Pulmonary artery endothelial cell (primary cell): ENCODE measurements around the gene INO80C. TPM values are rescaled to one million over a fixed set of nuclear protein-coding genes. Genes with fewer than 3 reads are reported as not detected.
"Not testable (repeated sequence)": the region's sequence is repeated elsewhere in the genome, so short reads cannot be mapped to it uniquely, and the experiment has no call there.

ENCODE experiments used
- DNase-seq: peaks from one replicate; pipeline ENCODE4 v3.0.0-alpha.2; 2011; ENCODE audit warnings: low read depth, low spot score
- total RNA-seq: library from RNA; depleted of rRNA; stranded (reverse); fragments of >200 nt; gene quantifications from 2 replicates; pipeline ENCODE4 v1.2.3, GENCODE V29; 2014

Gene INO80C
- total RNA-seq, 1 donor from 2014 or later, result 20.4 TPM

- no peak for DNase-seq
These were observed 7.8 kb downstream of the INO80C start for GRCh38 chr18:35489913-35490490.

- not testable (repeated sequence) for DNase-seq
These were observed 8.5 kb downstream of the INO80C start for GRCh38 chr18:35489281-35489680.

GRCh38 chr18:35488396-35488795, 9.4 kb downstream of the INO80C start:
- DNase-seq, result not testable (repeated sequence)

DNA sequence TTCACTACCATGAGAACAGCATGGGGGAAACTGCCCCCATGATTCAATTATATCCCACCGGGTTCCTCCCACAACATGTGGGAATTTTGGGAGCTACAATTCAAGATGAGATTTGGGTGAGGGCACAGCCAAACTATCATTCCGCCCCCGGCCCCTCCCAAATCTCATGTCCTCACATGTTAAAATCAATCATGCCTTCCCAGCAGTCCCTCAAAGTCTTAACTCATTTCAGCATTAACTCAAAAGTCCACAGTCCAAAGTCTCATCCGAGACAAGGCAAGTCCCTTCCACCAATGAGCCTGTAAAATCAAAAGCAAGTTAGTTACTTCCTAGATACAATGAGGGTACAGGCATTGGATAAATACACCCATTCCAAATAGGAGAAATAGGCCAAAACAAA, 10.2 kb downstream of the INO80C start:
- not testable (repeated sequence) for DNase-seq

DNA sequence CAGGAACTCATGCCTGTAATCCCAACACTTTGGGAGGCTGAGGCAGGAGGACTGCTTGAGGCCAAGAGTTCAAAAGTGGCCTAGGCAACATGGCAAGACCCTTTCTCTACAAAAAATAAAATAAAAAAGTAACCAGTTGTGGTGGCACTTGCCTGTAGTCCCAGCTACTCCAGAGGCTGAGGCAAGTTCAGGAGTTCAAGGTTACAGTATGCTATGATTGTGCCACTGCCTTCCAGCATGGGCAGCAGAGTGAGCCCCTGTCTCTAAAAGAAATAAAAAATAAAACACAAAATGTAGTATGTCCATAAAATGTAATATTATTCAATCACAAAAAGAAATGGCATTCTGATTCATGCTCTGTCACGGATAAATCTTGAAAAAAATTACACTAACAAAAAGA, 11.9 kb downstream of the INO80C start:
- no peak for DNase-seq

- DNase-seq, result no peak
These were observed 13.7 kb downstream of the INO80C start for GRCh38 chr18:35484034-35484433.

- DNase-seq, result no peak
These were observed 15.8 kb downstream of the INO80C start for GRCh38 chr18:35481960-35482366.

GRCh38 chr18:35479911-35480586, 17.7 kb downstream of the INO80C start:
- DNase-seq, result no peak

GRCh38 chr18:35478520-35479435, 19.0 kb downstream of the INO80C start:
- no peak for DNase-seq

- DNase-seq, result no peak
These were observed 19.8 kb downstream of the INO80C start for GRCh38 chr18:35477974-35478373.

GRCh38 chr18:35477497-35477896, 20.3 kb downstream of the INO80C start:
- DNase-seq, result no peak

DNA sequence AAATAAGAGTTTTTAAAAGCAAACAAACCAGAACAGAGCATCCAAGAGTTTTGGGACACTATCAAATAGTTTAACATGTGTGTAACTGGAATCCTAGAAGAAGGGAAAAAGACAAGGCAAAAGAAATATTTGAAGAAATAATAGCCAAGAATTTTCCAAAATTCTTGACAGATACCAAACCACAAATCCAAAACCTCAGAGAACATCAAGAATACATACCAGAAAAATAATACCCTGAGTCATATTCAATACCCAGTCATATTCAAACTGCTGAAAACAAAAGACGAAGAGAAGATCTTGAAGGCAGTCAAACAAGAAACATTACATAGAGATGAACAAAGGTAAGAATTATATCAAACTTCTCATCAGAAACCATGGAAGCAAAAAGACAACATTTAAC, 22.9 kb downstream of the INO80C start:
- DNase-seq, result no peak

DNA sequence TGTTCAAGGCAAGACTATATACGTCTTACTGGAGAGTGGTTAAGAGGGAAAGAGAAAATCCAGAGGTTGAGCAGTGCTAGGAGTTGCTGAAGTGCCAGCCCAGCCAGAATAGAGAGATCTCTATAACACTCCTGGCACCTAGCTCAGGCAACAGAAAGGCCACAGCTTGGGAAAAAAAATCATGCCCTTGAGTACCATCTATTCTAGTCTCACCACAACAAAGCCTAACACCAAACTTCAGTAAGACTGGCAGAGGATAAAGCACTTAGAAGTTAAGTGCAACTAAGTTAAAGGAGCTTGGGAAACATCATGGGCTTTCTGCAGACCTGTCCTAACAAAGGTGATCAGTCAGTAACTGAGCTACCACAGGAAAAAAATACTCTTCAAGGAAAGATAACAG, 24.2 kb downstream of the INO80C start:
- no peak for DNase-seq

- no peak for DNase-seq
These were observed 27.3 kb downstream of the INO80C start for GRCh38 chr18:35470435-35470834.

- DNase-seq, result no peak
These were observed 28.0 kb downstream of the INO80C start for GRCh38 chr18:35469725-35470124.

- DNase-seq, result no peak
These were observed 29.0 kb downstream of the INO80C start for GRCh38 chr18:35468711-35469110.

DNA sequence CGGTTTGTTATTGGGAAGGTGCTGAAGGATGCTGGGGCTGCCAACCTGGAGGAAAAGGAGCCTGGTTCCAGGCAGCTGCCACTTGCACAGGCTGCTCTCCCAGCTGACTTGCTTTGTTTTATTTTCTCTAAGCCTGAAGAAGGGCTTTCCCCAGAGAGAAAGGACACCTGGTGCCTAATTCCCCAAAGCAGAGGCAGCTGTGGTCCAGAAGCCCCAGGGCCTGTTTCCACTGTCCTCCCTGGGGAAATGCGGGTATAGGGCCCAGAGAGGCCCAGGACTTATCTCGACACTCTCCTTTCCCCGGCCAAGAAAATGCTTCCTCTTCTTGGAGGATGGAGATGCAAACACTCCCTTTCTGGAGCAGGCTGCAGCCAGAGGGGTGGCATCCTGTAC, 30.1 kb downstream of the INO80C start:
- DNase-seq, result no peak

DNA sequence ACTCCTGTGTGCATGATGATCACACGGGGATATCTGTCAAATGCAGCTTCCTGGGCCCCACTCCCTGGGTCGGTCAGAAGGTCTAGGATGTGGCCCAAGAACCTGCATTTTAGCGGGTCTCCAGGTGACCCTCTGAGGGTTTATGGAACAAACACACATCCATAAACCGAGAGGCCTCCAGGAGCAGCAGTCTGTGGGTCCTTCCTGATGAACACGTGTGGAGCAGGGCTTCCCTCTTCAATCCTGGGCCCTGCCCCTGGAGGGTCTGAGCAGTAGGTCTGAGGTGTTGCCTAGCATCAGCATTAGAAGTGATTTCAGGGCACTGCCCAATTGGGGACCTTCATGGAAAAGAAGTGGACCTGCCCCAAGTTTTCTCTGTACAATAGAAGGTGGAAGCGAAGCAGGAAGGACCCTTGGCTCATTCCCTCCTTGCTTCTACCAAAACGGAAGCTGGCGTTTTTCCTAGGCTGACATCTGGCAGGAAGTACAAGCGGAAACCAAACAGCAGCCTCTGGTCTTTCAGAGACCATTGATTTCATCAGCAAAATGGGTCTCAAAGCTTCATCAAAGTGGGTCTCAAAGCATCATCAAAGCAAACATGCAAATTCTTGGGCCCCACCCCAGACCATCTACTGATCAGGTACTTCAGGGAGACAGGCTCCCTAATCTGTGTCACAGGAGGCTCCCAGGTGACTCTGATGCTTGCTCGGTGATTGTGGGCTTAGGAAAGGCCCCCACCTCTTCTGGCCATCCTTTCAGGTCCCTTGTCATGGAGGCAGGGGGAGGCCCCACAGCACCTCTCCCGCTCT, 30.7 kb downstream of the INO80C start:
- DNase-seq, result peak; percentile 80

- no peak for DNase-seq
These were observed 31.4 kb downstream of the INO80C start for GRCh38 chr18:35466334-35466733.

GRCh38 chr18:35465329-35465728, 32.4 kb downstream of the INO80C start:
- no peak for DNase-seq

DNA sequence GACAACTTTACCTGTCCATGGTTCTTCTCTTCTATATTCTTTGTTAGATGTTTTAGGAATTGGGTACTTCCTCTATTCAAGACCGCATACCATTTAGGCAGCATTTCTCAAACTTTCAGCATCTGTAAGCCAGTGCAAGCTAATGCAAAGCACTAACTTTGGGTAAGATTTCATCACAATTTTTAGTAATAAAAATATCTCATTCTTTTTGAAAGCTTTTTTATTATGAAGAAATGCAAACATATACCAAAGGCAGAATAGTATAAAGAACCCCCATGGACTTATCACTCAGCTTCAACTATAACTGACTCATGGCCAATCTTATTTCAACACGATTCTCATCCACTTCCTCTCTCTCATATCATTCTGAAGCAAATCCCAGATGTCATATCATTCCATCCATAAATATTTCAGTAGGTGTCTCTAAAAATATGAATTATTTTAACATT, 32.9 kb downstream of the INO80C start:
- DNase-seq, result no peak
